Right renal pelvis (tissue), 4 donors: ENCODE results near the gene TXN2. TPM values are rescaled to one million over a fixed set of nuclear protein-coding genes. Genes with fewer than 3 reads are reported as not detected.
"Not testable (repeated sequence)": the region's sequence is repeated elsewhere in the genome, so short reads cannot be mapped to it uniquely, and the experiment has no call there.

ENCODE experiments used
- DNase-seq, 4 donors: peaks; one replicate each; pipeline ENCODE4 v3.0.0-alpha.2; 2013; ENCODE audit warnings: low read depth in 4 of 4, low spot score in 3 of 4, missing footprints in 1 of 4
- polyA plus RNA-seq, 4 donors: library from polyadenylated mRNA; unstranded; fragments of 120-200 nt; gene quantifications; one replicate each; pipeline ENCODE4 v1.2.1, GENCODE V29; 2013; ENCODE audit not compliant: insufficient read length in 4 of 4

The TXN2 gene
- polyA plus RNA-seq, 4 donors = 123 to 133 (median 130) TPM

DNA sequence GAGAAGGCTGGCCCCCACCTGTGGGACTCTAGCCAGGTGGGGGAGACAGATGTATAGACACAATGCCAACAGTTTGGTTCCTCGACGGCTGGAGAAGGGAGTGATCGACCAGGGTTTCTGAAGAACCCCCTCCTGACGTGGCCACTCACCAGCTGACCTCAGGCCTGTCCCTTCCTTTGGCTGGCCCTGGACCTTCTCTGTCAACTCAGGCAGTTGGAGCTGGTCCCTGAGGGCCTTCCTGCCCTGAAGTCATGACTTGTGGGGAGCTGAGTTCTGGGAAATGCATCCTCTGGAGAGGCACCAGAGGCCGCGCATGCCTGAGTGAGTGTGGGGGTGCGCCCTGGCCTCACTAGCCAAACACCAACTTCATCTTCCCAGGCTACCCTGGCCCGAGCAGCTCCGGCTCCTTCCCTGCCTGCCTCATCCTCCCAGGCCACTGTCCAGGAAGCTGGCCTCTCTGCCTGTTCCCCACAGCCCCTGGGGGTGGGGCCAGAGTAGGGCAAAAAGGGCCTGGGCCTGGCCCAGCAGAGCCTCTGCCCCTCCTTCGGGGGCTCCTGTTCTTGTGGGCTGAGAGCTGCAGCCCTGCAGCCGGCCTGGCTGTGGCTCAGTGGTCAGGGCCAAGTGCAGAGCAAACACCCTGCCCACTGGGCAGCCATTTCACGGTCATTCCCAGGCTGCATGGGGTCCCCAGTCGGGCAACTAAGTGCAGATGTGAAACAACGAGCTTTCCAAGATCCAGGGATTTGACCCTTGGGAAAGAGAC, 23.6 kb downstream of the TXN2 start:
- DNase-seq = no peak

GRCh38 chr22:36456464-36456845, 25.0 kb downstream of the TXN2 start:
- DNase-seq = no peak

- no peak for DNase-seq
These were observed 25.6 kb downstream of the TXN2 start for GRCh38 chr22:36455571-36456463.

GRCh38 chr22:36454916-36455570, 26.4 kb downstream of the TXN2 start:
- DNase-seq = peak in 3 of 4 donors; percentile 73 to 76 (median 74)

DNA sequence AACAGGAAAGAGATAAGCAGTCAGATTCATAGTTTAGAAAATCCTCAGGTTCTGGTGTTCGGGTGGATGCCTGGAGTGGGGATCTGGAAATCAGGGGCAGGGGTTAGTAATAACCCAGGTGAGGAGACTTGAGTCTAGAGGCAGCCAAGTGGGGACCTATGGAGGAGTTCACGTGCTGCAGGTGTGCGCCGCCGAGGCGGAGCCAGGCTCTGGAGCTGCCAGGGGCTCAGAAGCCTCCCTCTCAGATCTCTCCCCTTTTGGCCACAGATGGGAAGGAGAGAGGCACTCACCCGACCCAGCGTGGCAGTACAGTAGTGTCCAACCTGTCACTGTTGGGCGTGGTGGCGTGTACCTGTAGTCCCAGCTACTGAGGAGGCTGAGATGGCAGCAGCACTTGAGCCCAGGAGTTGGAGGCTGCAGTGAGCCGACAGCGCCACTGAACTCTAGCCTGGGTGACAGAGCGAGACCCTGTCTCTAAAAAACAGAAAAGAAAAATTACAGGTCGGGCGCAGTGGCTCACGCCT, 27.5 kb downstream of the TXN2 start:
- no peak for DNase-seq

- DNase-seq = not testable (repeated sequence)
These were observed 28.3 kb downstream of the TXN2 start for GRCh38 chr22:36452978-36453607.

DNA sequence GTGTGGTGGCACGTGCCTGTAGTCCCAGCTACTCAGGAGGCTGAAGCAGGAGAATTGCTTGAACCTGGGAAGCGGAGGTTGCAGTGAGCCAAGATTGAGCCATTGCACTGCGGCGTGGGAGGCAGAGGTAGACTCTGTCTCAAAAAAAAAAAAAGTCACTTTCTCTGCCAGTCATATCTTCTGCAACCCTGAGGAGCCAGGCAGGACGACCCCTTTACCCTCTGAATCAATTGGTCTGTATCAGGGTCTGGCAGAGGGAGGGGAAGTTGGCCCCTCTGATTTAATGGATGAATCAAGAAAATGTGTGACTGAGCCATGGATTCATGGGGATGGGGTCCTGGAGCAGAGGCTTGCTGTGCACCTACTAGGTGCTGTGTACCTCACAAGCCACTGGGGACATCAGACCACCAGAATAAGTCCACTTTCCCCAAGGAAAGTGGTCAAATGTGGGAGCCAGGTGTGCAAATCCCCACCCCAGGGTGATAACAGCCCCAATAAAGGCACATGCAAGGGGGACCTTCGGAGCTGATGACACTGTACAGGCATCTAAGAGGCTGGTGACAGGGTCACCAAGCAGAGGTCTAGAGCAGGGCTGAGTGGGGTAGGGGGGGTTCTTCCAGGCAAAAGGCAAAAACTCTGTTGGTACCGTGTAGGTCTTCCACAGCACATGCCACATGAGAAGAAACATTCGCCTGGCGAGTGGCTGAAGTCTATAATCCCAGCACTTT, 29.0 kb downstream of the TXN2 start:
- no peak for DNase-seq

- DNase-seq = not testable (repeated sequence)
These were observed 30.5 kb downstream of the TXN2 start for GRCh38 chr22:36450923-36451322.

GRCh38 chr22:36449596-36450175, 31.8 kb downstream of the TXN2 start:
- DNase-seq = no peak

DNA sequence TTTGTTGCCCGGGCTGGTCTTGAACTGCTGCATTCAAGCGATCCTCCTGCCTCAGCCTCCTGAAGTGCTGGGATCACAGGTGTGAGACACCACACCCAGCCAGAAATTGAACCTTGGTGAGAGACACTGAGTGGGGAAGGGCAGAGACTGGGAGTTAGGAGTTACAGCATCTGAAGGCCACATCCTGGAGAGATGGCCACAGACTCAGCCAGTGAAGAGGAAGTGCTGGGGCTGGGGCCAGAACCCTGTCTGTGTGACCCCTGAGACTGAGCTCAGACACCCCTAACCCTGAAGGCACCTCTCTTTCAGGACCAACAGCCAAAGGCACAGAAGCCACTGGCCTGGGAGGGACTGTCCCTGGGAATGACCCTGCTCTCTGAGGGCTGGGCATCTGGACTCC, 33.8 kb downstream of the TXN2 start:
- DNase-seq = no peak

DNA sequence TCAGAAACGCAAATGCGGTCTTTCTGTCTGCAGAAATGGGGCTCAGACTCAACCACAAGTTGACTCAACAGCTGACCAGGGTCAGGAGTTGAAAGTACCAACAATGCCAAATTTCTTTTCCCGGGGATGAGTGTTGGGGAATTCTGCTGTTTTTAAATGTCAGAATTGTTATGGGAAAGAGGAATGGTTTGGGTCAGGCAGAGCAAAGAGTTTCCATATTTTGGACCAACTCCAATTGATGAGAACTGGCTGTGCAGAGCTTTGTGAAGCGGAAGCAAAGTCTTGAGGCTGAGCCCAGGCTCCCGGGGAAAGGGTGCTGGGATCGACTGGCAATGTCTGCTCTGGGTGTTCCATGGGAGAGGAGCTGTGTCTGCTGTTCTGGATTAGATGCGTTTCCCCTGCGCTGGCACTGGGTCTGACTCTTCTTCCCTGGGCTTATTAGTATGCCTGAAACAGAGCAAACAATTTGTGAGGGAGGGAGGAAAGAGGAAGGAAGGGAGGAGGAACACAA, 36.2 kb downstream of the TXN2 start:
- DNase-seq = no peak

DNA sequence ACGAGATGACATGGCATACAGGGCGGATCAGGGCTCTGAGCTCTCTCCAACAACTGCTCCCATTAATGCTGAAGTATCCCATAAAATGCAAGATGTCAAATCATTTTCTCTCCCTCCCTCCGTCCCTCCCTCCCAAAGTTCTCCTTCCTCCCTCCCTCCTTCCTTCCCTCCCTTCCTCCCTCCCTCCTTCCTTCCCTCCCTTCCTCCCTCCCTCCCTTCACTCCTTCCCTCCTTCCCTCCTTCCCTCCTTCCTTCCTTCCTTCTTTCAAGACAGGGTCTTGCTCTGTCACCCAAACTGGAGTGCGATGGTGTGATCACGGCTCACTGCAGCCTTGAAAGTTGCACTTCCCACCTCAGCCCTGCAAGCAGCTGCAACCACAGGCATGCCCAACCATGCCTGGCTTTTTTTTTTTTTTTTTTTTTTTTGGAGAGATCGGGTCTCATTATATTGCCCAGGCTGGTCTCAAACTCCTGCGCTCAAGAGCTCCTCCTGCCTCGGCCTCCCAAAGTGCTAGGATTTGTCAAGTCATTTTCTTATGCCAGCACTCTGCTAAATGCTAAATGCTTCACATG, 38.2 kb downstream of the TXN2 start:
- no peak for DNase-seq

- DNase-seq = no peak
These were observed 38.8 kb downstream of the TXN2 start for GRCh38 chr22:36442506-36443197.

DNA sequence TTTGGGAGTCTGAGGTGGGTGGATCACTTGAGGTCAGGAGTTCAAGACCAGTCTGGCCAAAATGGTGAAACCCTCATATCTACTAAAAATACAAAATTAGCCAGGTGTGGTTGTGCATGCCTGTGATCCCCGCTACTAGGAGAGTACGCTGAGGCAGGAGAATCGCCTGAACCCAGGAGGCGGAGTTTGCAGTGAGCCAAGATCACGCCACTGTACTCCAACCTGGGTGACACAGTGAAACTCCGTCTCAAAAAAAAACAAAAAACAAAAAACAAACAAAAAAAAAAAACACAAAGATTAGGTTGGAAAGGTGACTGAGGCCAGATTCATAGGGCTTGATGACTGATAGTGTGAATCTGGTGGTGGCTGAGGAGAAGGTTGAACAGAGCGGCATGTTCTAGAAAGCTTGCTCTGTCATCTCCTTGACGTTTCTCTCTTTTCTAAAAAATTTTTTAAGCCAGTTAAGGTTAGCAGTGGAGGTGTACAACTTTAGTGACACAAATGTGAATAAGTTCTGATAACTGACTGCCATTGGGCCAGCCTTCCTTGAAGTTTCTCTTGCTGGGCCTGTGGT, 40.9 kb downstream of the TXN2 start:
- DNase-seq = no peak

GRCh38 chr22:36439481-36440271, 41.8 kb downstream of the TXN2 start:
- DNase-seq = no peak

DNA sequence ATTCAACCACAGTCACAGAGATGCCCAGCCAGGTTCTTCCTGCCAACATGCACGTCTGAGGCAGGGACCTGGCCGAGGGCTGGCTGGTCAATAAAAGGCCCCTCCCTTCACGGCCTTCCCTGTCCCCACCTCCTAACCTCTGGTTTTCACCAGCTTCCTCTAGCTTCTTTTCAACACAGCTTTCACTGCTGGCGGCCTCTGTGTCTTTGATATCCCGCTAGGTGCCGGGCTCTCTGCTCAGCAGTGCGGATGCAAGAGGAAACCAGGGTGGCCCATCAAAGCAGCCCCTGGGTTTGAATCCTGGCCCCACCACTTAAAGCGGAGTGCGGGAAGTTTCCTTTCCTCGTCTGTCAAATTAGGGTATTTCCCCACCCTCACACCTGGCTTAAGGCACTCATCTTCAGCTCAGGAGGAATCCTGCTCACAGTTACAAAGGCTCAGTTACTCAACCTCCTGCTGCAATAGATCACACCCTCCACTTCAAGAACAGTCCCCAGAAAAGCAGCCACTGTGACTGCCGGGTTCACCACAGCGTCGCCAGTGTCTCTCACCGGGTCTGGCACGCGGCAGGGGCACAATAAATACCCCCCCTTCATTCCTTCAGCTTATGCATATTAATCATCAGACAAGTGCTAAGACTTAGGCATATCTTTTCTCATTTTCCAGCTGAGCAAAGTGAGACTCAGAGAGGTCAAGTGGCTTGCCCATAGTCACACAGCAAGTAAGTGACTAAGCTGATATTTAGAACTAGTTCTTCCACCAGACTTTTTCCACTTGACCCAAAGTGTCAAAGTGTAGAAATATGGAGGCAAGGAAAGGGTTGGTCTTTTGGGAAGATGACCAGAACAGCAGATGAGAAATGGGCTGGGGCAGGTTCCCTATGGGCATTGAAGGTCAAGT, 45.7 kb downstream of the TXN2 start:
- DNase-seq = no peak
